GM12801 (cell line): ENCODE results near the gene ZNF394.

Experiments
- TF ChIP-seq, protein P1 (sequence below): IDR thresholded peaks from one replicate; pipeline ENCODE4 v1.5.1; 2011; ENCODE audit warnings: control low read depth; ENCODE audit not compliant: insufficient read length; ENCODE audit errors: extremely low read depth

Gene ZNF394

DNA sequence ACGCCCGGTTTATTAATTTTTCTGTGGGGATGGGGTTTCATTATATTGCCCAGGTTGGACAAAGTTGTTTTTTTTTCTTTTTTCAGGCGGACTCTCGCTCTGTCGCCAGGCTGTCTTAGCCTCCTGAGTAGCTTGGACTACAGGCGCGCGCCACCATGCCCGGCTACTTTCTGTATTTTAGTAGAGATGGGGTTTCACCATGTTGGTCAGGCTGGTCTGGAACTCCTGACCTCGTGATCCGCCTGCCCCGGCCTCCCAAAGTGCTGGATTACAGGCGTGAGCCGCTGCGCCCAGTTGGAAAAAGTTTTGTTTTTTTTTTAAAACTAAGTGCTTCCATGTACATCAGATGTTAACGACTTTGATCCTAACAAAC lies 542 bp upstream of the ZNF394 start:
- TF ChIP-seq, protein P1, sequence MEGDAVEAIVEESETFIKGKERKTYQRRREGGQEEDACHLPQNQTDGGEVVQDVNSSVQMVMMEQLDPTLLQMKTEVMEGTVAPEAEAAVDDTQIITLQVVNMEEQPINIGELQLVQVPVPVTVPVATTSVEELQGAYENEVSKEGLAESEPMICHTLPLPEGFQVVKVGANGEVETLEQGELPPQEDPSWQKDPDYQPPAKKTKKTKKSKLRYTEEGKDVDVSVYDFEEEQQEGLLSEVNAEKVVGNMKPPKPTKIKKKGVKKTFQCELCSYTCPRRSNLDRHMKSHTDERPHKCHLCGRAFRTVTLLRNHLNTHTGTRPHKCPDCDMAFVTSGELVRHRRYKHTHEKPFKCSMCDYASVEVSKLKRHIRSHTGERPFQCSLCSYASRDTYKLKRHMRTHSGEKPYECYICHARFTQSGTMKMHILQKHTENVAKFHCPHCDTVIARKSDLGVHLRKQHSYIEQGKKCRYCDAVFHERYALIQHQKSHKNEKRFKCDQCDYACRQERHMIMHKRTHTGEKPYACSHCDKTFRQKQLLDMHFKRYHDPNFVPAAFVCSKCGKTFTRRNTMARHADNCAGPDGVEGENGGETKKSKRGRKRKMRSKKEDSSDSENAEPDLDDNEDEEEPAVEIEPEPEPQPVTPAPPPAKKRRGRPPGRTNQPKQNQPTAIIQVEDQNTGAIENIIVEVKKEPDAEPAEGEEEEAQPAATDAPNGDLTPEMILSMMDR: no peak

DNA sequence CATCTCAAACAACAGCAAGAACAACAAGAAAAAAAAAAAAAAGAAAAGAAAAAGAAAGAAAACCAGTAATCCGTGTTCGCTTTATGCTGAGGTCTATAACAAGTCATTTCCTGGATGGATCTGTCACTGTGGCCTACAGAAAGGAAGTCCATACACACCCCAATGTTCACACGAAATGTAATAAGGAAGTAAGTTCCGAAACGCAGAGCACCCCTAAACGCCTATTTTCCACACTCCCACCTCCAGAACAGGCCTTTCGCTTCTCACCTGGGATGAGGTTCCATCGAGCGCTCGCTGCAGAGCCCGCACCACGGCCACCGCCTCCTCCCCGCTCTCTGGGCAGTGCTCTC lies 735 bp downstream of the ZNF394 start:
- TF ChIP-seq, protein P1: no peak

DNA sequence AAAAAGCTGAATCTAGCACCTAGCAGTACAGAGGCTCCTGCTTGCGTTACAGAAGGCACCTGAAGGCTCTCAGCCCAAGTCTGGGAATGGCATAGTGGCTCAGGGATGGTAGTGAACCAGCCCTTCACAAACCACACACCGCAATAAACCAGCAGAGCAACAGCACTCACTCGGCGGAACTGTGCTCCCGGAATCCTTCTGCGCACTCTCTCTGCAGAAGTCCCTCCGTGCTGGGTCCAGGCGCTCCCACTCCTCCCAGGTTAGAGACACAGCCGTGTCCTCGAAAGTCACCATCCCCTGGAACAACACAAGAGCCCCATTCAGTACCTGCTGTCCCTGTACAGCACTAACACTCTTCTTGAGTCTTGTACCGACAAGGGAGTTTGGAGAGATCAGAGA lies 1.5 kb downstream of the ZNF394 start:
- TF ChIP-seq, protein P1: no peak

GRCh38 chr7:99497766-99498545 lies 2.1 kb downstream of the ZNF394 start:
- TF ChIP-seq, protein P1: no peak

- TF ChIP-seq, protein P1: no peak
Measured at GRCh38 chr7:99493823-99494222, 6.3 kb downstream of the ZNF394 start.

- TF ChIP-seq, protein P1: no peak
Measured at GRCh38 chr7:99490878-99491277, 9.2 kb downstream of the ZNF394 start.

- TF ChIP-seq, protein P1: no peak
Measured at GRCh38 chr7:99489235-99489634, 10.8 kb downstream of the ZNF394 start.

DNA sequence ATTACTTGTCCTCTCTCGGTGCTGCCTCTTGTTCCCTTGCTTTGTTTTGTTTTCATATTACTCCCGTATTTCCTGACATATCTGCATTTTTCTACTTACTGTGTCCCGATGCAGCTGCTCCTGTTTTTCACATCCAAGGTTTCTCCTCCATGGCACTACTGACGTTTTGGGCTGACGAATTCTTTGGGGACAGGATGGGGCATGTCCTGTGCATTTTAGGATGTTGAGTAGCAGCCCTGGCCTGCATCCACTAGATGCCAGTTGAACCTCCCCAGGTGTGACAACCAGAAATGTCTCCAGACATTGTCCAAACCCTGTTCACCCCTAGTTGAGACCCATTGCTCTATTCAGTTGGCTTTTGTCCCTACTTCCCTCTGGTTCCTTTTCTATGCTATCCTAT lies 15.0 kb downstream of the ZNF394 start:
- TF ChIP-seq, protein P1: no peak
